GM23338 (cell line): ENCODE measurements around the gene NR3C1. TPM values are rescaled to one million over a fixed set of nuclear protein-coding genes. Genes with fewer than 3 reads are reported as not detected.

Experiments used
- ATAC-seq: fragments of 200-7000 bp; cut with Tn5 transposase; 3 replicates; pipeline ENCODE4 v1.9.1; 2020
- DNase-seq: peaks from one replicate; pipeline ENCODE4 v3.0.0-alpha.2; 2015; ENCODE audit warnings: low spot score
- H2AFZ ChIP-seq: fragments of 200-600 bp; sonication (generic); 2 replicates; pipeline ENCODE4 v1.8.0; 2016; ENCODE audit warnings: antibody characterized with exemption, mild to moderate bottlenecking, moderate library complexity
- H3F3A ChIP-seq: fragments of 200-600 bp; sonication (generic); replicated peaks from 2 replicates; pipeline ENCODE4 v1.8.0; 2017; ENCODE audit warnings: antibody characterized with exemption, mixed run types, low read depth
- H3K27ac ChIP-seq: fragments of 200-600 bp; sonication (generic); 2 replicates; pipeline ENCODE4 v1.6.1; 2016; ENCODE audit warnings: low read depth
- H3K27me3 ChIP-seq: fragments of 200-600 bp; sonication (generic); 2 replicates; pipeline ENCODE4 v1.8.0; 2016; ENCODE audit warnings: mild to moderate bottlenecking, mixed run types, moderate library complexity; ENCODE audit not compliant: insufficient read depth
- H3K36me3 ChIP-seq: fragments of 200-600 bp; sonication (generic); 2 replicates; pipeline ENCODE4 v1.8.0; 2016; ENCODE audit warnings: mild to moderate bottlenecking; ENCODE audit not compliant: insufficient read depth
- H3K4me1 ChIP-seq: fragments of 200-600 bp; sonication (generic); 2 replicates; pipeline ENCODE4 v1.8.0; 2016; ENCODE audit warnings: mild to moderate bottlenecking, moderate library complexity; ENCODE audit not compliant: insufficient read depth
- H3K4me2 ChIP-seq: fragments of 200-600 bp; sonication (generic); 2 replicates; pipeline ENCODE4 v1.7.1; 2017; ENCODE audit warnings: mixed run types
- H3K4me3 ChIP-seq: fragments of 200-600 bp; sonication (generic); 2 replicates; pipeline ENCODE4 v1.6.1; 2016; ENCODE audit warnings: mixed run types
- H3K79me2 ChIP-seq: fragments of 200-600 bp; sonication (generic); replicated peaks from 2 replicates; pipeline ENCODE4 v1.8.0; 2017; ENCODE audit warnings: mild to moderate bottlenecking; ENCODE audit not compliant: insufficient read depth
- H3K9me2 ChIP-seq: fragments of 200-600 bp; sonication (generic); 2 replicates; pipeline ENCODE4 v1.8.0; 2017; ENCODE audit not compliant: insufficient read depth
- H4K20me1 ChIP-seq: fragments of 200-600 bp; sonication (generic); replicated peaks from 2 replicates; pipeline ENCODE4 v1.8.0; 2017; ENCODE audit warnings: mild to moderate bottlenecking; ENCODE audit not compliant: insufficient read depth
- H3K27ac Mint-ChIP-seq: 2 replicates; pipeline ENCODE4 v1.8.0; 2020; ENCODE audit warnings: inconsistent platforms, mild to moderate bottlenecking, moderate library complexity, mixed read lengths
- H3K27me3 Mint-ChIP-seq: 3 replicates; pipeline ENCODE4 v1.8.0; 2022; ENCODE audit warnings: low read depth, mild to moderate bottlenecking, moderate library complexity, mixed read lengths, inconsistent platforms; ENCODE audit not compliant: insufficient read depth, poor library complexity
- H3K36me3 Mint-ChIP-seq: 3 replicates; pipeline ENCODE4 v1.8.0; 2021; ENCODE audit warnings: low read depth, mild to moderate bottlenecking, inconsistent platforms, moderate library complexity, mixed read lengths
- H3K4me1 Mint-ChIP-seq: 3 replicates; pipeline ENCODE4 v1.8.0; 2020; ENCODE audit warnings: mild to moderate bottlenecking, inconsistent platforms, mixed read lengths
- H3K4me3 Mint-ChIP-seq: 3 replicates; pipeline ENCODE4 v1.8.0; 2021; ENCODE audit warnings: moderate library complexity, mild to moderate bottlenecking, inconsistent platforms, mixed read lengths
- H3K9me3 Mint-ChIP-seq: 3 replicates; pipeline ENCODE4 v1.8.0; 2020; ENCODE audit warnings: moderate library complexity, mild to moderate bottlenecking, inconsistent platforms, mixed read lengths
- CREB1 ChIP-seq: fragments of 250-450 bp; sonication (Bioruptor Pico); IDR thresholded peaks from 2 replicates; pipeline ENCODE4 v1.5.0; 2020; ENCODE audit warnings: low read depth, mild to moderate bottlenecking, moderate library complexity
- JUNB ChIP-seq: IDR thresholded peaks from one replicate; pipeline ENCODE4 v1.6.1; 2016; ENCODE audit warnings: antibody characterized with exemption; ENCODE audit not compliant: unreplicated experiment
- NANOG ChIP-seq: IDR thresholded peaks from 2 replicates; pipeline ENCODE4 v1.6.1; 2016; ENCODE audit warnings: antibody characterized with exemption, borderline replicate concordance
- POLR2AphosphoS5 ChIP-seq: IDR thresholded peaks from 2 replicates; pipeline ENCODE4 v1.6.1; 2016; ENCODE audit warnings: antibody characterized with exemption, low read depth
- STAT1 ChIP-seq: IDR thresholded peaks from one replicate; pipeline ENCODE4 v1.6.1; 2016; ENCODE audit warnings: antibody characterized with exemption; ENCODE audit not compliant: unreplicated experiment
- ZNF114 ChIP-seq: fragments of 250-450 bp; sonication (Bioruptor Pico); IDR thresholded peaks from 2 replicates; pipeline ENCODE4 v1.5.0; 2020; ENCODE audit warnings: mild to moderate bottlenecking, moderate library complexity
- ZNF331 ChIP-seq: fragments of 250-450 bp; sonication (Bioruptor Pico); IDR thresholded peaks from 2 replicates; pipeline ENCODE4 v1.5.0; 2020; ENCODE audit warnings: low read depth, mild to moderate bottlenecking, moderate library complexity
- polyA plus RNA-seq: library from polyadenylated mRNA; unstranded; fragments of >200 nt; fragmentation: Nextera tagmentation; extraction: Ambion mirVana; gene quantifications from 2 replicates; pipeline ENCODE4 v1.2.1, GENCODE V29; 2016
- total RNA-seq: library from RNA; depleted of rRNA; stranded (reverse); fragments of >200 nt; shearing (Covaris generic); gene quantifications from 2 replicates; pipeline ENCODE4 v1.2.3, GENCODE V29; 2014
- TF ChIP-seq, protein P1 (sequence below): IDR thresholded peaks from 2 replicates; pipeline ENCODE4 v1.6.1; 2016; ENCODE audit warnings: antibody characterized with exemption
- TF ChIP-seq, protein P2 (sequence below): IDR thresholded peaks from one replicate; pipeline ENCODE4 v1.6.1; 2018; ENCODE audit warnings: antibody characterized with exemption; ENCODE audit not compliant: unreplicated experiment
- TF ChIP-seq, protein P3 (sequence below): fragments of 250-450 bp; sonication (Bioruptor Pico); IDR thresholded peaks from 2 replicates; pipeline ENCODE4 v1.5.0; 2020; ENCODE audit warnings: mild to moderate bottlenecking, moderate library complexity

Gene NR3C1
- total and polyA plus RNA-seq, 2 experiments from 2014 or later, result 1.2 to 4.6 TPM

DNA sequence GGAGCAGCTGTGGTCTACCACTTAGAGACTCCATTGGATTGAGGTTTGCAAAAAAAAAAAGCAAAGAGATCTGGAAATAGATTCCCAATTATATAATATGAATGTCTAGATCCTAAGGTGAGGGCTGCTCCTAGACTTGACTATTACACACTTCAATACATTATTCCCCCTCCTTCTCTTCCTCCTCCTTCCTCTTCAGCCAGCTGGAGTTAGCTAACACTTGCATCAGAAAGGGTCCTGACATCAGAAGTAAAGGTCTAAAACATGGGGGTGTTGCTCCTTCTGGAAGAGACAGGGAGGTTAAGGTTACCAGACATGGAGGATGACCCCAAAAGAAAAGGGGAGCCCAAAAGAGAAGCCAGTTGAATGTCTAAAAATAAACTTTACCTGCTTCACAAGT, 12.9 kb upstream of the NR3C1 start (continued):
- TF ChIP-seq, protein P1, sequence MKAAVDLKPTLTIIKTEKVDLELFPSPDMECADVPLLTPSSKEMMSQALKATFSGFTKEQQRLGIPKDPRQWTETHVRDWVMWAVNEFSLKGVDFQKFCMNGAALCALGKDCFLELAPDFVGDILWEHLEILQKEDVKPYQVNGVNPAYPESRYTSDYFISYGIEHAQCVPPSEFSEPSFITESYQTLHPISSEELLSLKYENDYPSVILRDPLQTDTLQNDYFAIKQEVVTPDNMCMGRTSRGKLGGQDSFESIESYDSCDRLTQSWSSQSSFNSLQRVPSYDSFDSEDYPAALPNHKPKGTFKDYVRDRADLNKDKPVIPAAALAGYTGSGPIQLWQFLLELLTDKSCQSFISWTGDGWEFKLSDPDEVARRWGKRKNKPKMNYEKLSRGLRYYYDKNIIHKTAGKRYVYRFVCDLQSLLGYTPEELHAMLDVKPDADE, result no peak
- TF ChIP-seq POLR2AphosphoS5 (no peak), JUNB (no peak), CREB1 (no peak), STAT1 (no peak), ZNF114 (no peak)
- TF ChIP-seq, protein P2, sequence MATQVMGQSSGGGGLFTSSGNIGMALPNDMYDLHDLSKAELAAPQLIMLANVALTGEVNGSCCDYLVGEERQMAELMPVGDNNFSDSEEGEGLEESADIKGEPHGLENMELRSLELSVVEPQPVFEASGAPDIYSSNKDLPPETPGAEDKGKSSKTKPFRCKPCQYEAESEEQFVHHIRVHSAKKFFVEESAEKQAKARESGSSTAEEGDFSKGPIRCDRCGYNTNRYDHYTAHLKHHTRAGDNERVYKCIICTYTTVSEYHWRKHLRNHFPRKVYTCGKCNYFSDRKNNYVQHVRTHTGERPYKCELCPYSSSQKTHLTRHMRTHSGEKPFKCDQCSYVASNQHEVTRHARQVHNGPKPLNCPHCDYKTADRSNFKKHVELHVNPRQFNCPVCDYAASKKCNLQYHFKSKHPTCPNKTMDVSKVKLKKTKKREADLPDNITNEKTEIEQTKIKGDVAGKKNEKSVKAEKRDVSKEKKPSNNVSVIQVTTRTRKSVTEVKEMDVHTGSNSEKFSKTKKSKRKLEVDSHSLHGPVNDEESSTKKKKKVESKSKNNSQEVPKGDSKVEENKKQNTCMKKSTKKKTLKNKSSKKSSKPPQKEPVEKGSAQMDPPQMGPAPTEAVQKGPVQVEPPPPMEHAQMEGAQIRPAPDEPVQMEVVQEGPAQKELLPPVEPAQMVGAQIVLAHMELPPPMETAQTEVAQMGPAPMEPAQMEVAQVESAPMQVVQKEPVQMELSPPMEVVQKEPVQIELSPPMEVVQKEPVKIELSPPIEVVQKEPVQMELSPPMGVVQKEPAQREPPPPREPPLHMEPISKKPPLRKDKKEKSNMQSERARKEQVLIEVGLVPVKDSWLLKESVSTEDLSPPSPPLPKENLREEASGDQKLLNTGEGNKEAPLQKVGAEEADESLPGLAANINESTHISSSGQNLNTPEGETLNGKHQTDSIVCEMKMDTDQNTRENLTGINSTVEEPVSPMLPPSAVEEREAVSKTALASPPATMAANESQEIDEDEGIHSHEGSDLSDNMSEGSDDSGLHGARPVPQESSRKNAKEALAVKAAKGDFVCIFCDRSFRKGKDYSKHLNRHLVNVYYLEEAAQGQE, result no peak

DNA sequence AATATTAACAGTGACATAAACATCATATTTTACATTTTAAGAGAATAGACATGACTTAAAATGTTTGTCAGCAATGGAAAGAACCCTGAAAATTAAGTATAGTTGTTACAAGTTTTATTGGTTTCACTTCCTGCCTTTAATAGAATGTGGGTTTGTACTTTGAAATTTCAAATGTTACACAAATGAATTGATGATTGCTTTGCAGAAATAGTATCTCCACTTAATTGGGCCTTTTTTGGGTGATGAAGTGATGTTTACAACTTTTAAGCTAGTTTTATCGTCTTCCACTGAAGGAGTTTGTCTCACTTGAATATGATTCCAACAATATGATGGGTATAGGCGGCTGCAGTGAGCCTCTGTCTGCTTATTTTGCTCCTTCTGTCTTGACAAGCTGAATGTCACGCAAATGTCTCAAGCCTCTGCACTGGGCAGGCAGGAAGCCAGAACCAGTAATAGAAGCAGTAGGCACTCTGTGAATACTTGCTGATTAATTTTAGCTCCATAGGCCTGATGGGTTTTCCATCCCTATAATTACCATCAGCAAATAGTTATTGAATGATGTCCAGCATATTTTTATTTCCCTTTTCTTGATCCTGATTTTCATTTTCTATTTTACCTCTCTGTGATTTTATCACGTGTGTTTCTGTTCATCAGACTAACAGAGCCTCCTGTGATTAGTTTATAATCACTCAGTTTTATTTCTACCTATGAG, 10.6 kb upstream of the NR3C1 start:
- H3K4me2 ChIP-seq, result no peak overlapping the region
- Mint-ChIP-seq H3K9me3 (no peaks in the 10 kb centered on the region), H3K36me3 (no peaks in the 10 kb centered on the region), H3K27me3 (peaks cover 2% of the 10 kb centered on the region), H3K4me1 (peaks cover 23% of the 10 kb centered on the region), H3K4me3 (no peak overlapping the region), H3K27ac (no peak overlapping the region)
- no peak overlapping the region for H3K4me3 ChIP-seq
- no peaks in the 10 kb centered on the region for H3K36me3 ChIP-seq
- H3F3A ChIP-seq, result no peaks in the 10 kb centered on the region
- peaks cover 21% of the 10 kb centered on the region for H3K4me1 ChIP-seq
- no peak overlapping the region for H3K27ac ChIP-seq
- DNase-seq (no peak), ATAC-seq (no peak)
- H4K20me1 ChIP-seq, result no peaks in the 10 kb centered on the region
- H3K27me3 ChIP-seq, result no peaks in the 10 kb centered on the region
- H2AFZ ChIP-seq, result no peak overlapping the region
- H3K79me2 ChIP-seq, result no peaks in the 10 kb centered on the region
- H3K9me2 ChIP-seq, result peaks cover 6% of the 10 kb centered on the region; the same call in 1 of the 2 replicates
- TF ChIP-seq CREB1, result no peak
- TF ChIP-seq NANOG, result no peak
- TF ChIP-seq, protein P2, result no peak
- TF ChIP-seq, protein P3, sequence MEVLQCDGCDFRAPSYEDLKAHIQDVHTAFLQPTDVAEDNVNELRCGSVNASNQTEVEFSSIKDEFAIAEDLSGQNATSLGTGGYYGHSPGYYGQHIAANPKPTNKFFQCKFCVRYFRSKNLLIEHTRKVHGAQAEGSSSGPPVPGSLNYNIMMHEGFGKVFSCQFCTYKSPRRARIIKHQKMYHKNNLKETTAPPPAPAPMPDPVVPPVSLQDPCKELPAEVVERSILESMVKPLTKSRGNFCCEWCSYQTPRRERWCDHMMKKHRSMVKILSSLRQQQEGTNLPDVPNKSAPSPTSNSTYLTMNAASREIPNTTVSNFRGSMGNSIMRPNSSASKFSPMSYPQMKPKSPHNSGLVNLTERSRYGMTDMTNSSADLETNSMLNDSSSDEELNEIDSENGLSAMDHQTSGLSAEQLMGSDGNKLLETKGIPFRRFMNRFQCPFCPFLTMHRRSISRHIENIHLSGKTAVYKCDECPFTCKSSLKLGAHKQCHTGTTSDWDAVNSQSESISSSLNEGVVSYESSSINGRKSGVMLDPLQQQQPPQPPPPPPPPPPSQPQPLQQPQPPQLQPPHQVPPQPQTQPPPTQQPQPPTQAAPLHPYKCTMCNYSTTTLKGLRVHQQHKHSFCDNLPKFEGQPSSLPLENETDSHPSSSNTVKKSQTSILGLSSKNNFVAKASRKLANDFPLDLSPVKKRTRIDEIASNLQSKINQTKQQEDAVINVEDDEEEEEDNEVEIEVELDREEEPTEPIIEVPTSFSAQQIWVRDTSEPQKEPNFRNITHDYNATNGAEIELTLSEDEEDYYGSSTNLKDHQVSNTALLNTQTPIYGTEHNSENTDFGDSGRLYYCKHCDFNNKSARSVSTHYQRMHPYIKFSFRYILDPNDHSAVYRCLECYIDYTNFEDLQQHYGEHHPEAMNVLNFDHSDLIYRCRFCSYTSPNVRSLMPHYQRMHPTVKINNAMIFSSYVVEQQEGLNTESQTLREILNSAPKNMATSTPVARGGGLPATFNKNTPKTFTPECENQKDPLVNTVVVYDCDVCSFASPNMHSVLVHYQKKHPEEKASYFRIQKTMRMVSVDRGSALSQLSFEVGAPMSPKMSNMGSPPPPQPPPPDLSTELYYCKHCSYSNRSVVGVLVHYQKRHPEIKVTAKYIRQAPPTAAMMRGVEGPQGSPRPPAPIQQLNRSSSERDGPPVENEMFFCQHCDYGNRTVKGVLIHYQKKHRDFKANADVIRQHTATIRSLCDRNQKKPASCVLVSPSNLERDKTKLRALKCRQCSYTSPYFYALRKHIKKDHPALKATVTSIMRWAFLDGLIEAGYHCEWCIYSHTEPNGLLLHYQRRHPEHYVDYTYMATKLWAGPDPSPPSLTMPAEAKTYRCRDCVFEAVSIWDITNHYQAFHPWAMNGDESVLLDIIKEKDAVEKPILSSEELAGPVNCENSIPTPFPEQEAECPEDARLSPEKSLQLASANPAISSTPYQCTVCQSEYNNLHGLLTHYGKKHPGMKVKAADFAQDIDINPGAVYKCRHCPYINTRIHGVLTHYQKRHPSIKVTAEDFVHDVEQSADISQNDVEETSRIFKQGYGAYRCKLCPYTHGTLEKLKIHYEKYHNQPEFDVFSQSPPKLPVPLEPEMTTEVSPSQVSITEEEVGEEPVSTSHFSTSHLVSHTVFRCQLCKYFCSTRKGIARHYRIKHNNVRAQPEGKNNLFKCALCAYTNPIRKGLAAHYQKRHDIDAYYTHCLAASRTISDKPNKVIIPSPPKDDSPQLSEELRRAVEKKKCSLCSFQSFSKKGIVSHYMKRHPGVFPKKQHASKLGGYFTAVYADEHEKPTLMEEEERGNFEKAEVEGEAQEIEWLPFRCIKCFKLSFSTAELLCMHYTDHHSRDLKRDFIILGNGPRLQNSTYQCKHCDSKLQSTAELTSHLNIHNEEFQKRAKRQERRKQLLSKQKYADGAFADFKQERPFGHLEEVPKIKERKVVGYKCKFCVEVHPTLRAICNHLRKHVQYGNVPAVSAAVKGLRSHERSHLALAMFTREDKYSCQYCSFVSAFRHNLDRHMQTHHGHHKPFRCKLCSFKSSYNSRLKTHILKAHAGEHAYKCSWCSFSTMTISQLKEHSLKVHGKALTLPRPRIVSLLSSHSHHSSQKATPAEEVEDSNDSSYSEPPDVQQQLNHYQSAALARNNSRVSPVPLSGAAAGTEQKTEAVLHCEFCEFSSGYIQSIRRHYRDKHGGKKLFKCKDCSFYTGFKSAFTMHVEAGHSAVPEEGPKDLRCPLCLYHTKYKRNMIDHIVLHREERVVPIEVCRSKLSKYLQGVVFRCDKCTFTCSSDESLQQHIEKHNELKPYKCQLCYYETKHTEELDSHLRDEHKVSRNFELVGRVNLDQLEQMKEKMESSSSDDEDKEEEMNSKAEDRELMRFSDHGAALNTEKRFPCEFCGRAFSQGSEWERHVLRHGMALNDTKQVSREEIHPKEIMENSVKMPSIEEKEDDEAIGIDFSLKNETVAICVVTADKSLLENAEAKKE (CRISPR knock-in tag), result no peak
- no peak for TF ChIP-seq POLR2AphosphoS5
- TF ChIP-seq ZNF114, result no peak
- TF ChIP-seq ZNF331 (CRISPR knock-in tag), result no peak
- TF ChIP-seq STAT1, result no peak
